ENCODE data around the gene SEMA4D.

Gene SEMA4D

GRCh38 chr9:89318123-89319014 is 179.5 kb downstream of the SEMA4D start, which contains the start of gene SECISBP2:
SECISBP2 (plus strand) TSS chr9:89318500; CDS start chr9:89318577, 77 bp downstream.
- peak; percentile 96 for TF ChIP-seq POLR2AphosphoS5 (IDR thresholded peaks at IDR 0.05; ENCODE audit: low read depth, low read length)
- TF ChIP-seq POLR2A (IDR thresholded peaks at IDR 0.05; ENCODE audit: low read depth, low read length) = peak; percentile 97
- no peak; the same call in 1 of the 2 replicates for TF ChIP-seq TAF1 (IDR thresholded peaks at IDR 0.05; ENCODE audit: borderline replicate concordance, low read depth, low read length)
- DNase-seq (ENCODE audit: insufficient read length) = peak; percentile 77
- peak; percentile 91 for FAIRE-seq

GRCh38 chr9:89317282-89317681 is 180.6 kb downstream of the SEMA4D start:
- no peak for FAIRE-seq
- no peak for DNase-seq (ENCODE audit: insufficient read length)
- TF ChIP-seq POLR2AphosphoS5 (IDR thresholded peaks at IDR 0.05; ENCODE audit: low read depth, low read length) (peak; percentile 79), TAF1 (IDR thresholded peaks at IDR 0.05; ENCODE audit: borderline replicate concordance, low read depth, low read length) (no peak), POLR2A (IDR thresholded peaks at IDR 0.05; ENCODE audit: low read depth, low read length) (peak; percentile 58)

- DNase-seq (ENCODE audit: insufficient read length) (no peak), FAIRE-seq (no peak)
- TF ChIP-seq TAF1 (IDR thresholded peaks at IDR 0.05; ENCODE audit: borderline replicate concordance, low read depth, low read length) (no peak), POLR2A (IDR thresholded peaks at IDR 0.05; ENCODE audit: low read depth, low read length) (no peak), POLR2AphosphoS5 (IDR thresholded peaks at IDR 0.05; ENCODE audit: low read depth, low read length) (no peak)
These were observed 182.4 kb downstream of the SEMA4D start for GRCh38 chr9:89315482-89315881.

- no peak for FAIRE-seq
- TF ChIP-seq TAF1 (IDR thresholded peaks at IDR 0.05; ENCODE audit: borderline replicate concordance, low read depth, low read length) = no peak
- no peak for TF ChIP-seq POLR2AphosphoS5 (IDR thresholded peaks at IDR 0.05; ENCODE audit: low read depth, low read length)
- no peak for TF ChIP-seq POLR2A (IDR thresholded peaks at IDR 0.05; ENCODE audit: low read depth, low read length)
- DNase-seq (ENCODE audit: insufficient read length) = no peak
These were observed 183.0 kb downstream of the SEMA4D start for GRCh38 chr9:89314955-89315354.

GRCh38 chr9:89313842-89314241 is 184.1 kb downstream of the SEMA4D start:
- no peak for FAIRE-seq
- TF ChIP-seq POLR2A (IDR thresholded peaks at IDR 0.05; ENCODE audit: low read depth, low read length) (no peak), POLR2AphosphoS5 (IDR thresholded peaks at IDR 0.05; ENCODE audit: low read depth, low read length) (no peak), TAF1 (IDR thresholded peaks at IDR 0.05; ENCODE audit: borderline replicate concordance, low read depth, low read length) (no peak)

GRCh38 chr9:89312222-89312571 is 185.7 kb downstream of the SEMA4D start:
- DNase-seq (ENCODE audit: insufficient read length) = no peak
- TF ChIP-seq POLR2AphosphoS5 (IDR thresholded peaks at IDR 0.05; ENCODE audit: low read depth, low read length) (no peak), POLR2A (IDR thresholded peaks at IDR 0.05; ENCODE audit: low read depth, low read length) (no peak), TAF1 (IDR thresholded peaks at IDR 0.05; ENCODE audit: borderline replicate concordance, low read depth, low read length) (no peak)
- FAIRE-seq = no peak

More at GRCh38 chr9:89313842-89314241, 184.1 kb downstream of the SEMA4D start:
- DNase-seq (ENCODE audit: insufficient read length) = no peak

- TF ChIP-seq POLR2A (IDR thresholded peaks at IDR 0.05; ENCODE audit: low read depth, low read length) (no peak), POLR2AphosphoS5 (IDR thresholded peaks at IDR 0.05; ENCODE audit: low read depth, low read length) (no peak), TAF1 (IDR thresholded peaks at IDR 0.05; ENCODE audit: borderline replicate concordance, low read depth, low read length) (no peak)
- FAIRE-seq (peak; percentile 42), DNase-seq (ENCODE audit: insufficient read length) (peak; percentile 19)
These were observed 186.3 kb downstream of the SEMA4D start for GRCh38 chr9:89311346-89312221.

Measured in GM12892 (cell line).